Left forelimb (tissue), 1 donor: ENCODE measurements around the gene C1QTNF1.
A peak's percentile ranks its signal among the peaks of the same experiment; 100 is the strongest.
"Not testable (repeated sequence)": the region's sequence is repeated elsewhere in the genome, so short reads cannot be mapped to it uniquely, and the experiment has no call there.

Source experiments
- DNase-seq: peaks from one replicate; pipeline ENCODE4 v3.0.0-alpha.2; 2018; ENCODE audit warnings: low spot score

Gene C1QTNF1

GRCh38 chr17:79054200-79054960 lies 30.4 kb downstream of the C1QTNF1 start:
- no peak for DNase-seq

GRCh38 chr17:79055197-79055596 lies 31.2 kb downstream of the C1QTNF1 start:
- DNase-seq, result no peak

DNA sequence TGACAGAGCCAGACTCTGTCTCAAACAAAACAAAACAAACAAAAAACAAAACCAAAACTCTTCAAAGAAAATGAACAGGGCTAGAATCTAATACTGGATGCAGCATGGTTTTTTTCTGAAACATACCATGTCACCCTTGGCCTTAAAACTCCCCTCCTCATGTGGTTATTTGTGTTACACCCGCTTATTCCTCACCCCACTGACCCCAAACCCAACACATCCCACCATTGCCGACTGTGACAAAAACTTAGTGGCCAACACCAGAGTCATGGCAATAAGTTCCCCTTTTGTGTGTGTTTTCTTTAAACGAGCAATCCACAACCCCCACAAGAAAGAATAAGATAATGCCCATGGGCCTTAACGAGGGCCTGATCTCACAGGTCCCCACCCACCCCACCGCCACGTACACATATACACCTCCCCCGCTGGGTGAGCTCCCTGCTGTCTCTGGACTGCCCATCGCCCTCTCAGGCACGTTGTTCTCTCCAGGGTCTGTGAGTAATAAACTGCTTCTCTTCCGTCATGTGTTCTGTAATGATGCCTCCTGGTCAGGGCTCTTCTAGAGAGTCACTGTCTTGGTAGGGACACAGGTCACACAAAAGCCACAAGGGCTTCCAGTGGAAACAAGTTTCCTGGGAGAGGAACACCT lies 33.9 kb downstream of the C1QTNF1 start:
- DNase-seq, result no peak

GRCh38 chr17:79062691-79063090 lies 38.7 kb downstream of the C1QTNF1 start:
- no peak for DNase-seq

DNA sequence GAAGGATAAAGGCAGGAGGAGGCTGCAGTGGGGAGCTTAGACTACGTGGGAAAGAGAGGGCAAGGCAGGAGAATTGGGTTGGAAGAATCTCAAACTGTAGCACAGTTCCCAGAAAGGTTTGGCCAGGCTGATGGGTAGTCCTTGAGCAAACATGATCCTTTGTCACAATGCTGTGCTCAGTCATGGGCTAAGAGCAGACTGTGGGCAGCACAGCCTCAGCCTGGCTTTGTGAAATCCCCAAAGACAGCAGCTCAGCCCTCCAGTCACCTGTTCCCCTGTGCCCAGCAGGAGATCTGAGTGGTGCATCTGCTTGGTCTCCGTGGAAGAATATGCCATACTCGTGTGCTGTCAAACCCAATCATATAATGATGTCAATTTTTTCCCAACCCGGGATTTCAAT lies 40.1 kb downstream of the C1QTNF1 start:
- no peak for DNase-seq

- no peak for DNase-seq
Observed at GRCh38 chr17:79065105-79065670, 41.2 kb downstream of the C1QTNF1 start.

- no peak for DNase-seq
Observed at GRCh38 chr17:79066963-79067362, 43.0 kb downstream of the C1QTNF1 start.

GRCh38 chr17:79070266-79070880 lies 46.4 kb downstream of the C1QTNF1 start:
- no peak for DNase-seq

- DNase-seq, result no peak
Observed at GRCh38 chr17:79071161-79071740, 47.3 kb downstream of the C1QTNF1 start.

- no peak for DNase-seq
Observed at GRCh38 chr17:79072544-79072943, 48.6 kb downstream of the C1QTNF1 start.

- no peak for DNase-seq
Observed at GRCh38 chr17:79073016-79073705, 49.2 kb downstream of the C1QTNF1 start.

DNA sequence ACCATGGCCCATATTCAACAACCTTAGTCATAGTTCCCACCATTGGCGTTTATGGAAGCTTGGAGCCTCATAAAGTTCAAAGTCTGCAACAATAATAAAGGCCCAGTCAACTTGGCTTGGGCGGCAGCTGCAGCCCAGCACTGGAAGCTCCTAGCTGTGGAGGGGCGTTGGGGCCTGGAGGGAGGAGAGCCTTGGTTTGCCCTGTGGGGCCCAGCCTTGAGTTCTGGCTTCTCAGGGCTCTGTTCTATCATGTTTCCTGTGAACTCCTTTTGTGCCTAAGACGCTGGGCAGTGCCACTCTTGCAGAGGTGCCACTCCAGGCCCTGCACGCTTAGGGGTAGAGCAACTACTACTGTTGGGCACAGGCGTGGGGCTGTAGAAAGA lies 49.7 kb downstream of the C1QTNF1 start:
- no peak for DNase-seq

DNA sequence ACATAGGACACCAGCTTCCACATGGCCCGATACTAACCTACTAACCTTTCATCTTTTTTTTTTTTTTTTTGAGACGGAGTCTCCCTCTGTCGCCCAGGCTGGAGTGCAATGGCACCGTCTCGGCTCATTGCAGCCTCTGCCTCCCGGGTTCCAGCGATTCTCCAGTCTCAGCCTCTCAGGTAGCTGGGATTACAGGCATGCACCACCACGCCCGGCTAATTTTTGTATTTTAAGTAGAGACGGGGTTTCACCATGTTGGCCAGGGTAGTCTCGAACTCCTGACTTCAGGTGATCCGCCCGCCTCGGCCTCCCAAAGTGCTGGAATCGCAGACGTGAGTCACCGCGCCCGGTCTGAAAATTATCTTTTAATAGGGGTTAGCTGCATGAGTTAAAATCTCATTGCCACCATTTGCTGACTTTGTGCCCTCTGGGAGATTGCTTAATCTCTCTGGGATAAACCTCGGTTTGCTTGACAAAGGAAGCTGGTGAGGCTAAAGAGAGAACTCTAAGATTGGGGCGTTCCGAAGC lies 50.2 kb downstream of the C1QTNF1 start:
- not testable (repeated sequence) for DNase-seq

GRCh38 chr17:79074649-79075445 lies 50.9 kb downstream of the C1QTNF1 start, which contains the start of gene ENGASE:
ENGASE (plus strand) TSS chr17:79074824; CDS start chr17:79074945, 121 bp downstream.
- DNase-seq, result peak; percentile 95

DNA sequence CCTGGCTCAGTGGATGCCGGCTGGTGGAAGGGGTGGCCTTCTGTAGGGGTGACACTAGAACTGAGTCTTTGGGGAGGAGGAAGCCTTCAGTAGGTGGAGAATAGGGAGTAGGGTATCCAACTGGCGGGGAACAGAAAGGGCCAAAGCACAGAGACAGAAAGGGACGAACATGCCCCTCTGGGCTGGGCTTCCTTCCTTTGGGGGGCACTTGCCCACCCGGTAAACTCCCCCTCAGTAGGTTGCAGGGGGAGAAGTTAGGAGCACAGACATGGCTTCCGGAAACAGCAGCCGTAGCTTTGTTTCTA lies 51.4 kb downstream of the C1QTNF1 start:
- DNase-seq, result no peak

DNA sequence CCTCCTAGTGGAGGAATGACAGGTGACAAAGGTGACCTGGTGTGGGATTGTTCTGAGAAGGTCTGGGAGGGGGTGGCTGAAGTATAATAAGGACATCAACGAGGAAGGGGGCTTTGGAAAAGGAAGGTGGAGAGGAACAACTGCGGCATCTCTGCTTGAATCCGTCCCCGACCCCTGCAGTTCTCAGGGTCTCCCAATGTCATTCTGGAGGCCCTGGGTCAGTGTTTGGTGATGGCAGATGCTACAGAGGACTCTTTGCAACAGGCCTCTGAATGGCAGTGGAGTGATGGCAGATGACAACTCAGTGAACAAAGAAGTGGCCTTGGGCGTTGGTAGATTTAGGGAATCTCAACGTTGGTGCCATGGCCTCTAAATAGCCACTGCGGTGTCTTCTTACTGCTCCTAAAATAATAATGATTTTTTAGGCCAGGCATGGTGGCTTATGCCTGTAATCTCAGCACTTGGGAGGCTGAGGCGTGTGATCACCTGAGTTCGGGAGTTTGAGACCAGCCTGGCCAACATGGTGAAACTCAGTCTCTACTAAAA lies 52.0 kb downstream of the C1QTNF1 start:
- no peak for DNase-seq

DNA sequence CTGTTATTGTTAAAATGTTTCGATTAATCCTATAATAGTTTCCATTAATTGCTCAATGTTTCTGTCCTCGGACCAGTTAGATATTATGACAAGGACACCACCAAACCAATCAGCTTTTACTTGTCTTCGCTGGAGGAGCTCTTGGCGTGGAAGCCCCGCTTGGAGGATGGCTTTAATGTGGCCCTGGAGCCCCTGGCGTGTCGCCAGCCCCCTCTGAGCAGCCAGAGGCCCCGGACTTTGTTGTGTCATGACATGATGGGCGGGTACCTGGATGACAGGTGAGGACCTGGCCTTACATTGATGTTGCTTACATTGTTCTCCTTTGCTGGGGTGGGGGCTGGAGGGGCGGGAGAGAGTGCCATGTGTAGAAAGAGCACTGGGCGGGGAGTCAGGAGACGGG lies 53.6 kb downstream of the C1QTNF1 start:
- DNase-seq, result no peak

GRCh38 chr17:79078476-79079190 lies 54.7 kb downstream of the C1QTNF1 start:
- no peak for DNase-seq

DNA sequence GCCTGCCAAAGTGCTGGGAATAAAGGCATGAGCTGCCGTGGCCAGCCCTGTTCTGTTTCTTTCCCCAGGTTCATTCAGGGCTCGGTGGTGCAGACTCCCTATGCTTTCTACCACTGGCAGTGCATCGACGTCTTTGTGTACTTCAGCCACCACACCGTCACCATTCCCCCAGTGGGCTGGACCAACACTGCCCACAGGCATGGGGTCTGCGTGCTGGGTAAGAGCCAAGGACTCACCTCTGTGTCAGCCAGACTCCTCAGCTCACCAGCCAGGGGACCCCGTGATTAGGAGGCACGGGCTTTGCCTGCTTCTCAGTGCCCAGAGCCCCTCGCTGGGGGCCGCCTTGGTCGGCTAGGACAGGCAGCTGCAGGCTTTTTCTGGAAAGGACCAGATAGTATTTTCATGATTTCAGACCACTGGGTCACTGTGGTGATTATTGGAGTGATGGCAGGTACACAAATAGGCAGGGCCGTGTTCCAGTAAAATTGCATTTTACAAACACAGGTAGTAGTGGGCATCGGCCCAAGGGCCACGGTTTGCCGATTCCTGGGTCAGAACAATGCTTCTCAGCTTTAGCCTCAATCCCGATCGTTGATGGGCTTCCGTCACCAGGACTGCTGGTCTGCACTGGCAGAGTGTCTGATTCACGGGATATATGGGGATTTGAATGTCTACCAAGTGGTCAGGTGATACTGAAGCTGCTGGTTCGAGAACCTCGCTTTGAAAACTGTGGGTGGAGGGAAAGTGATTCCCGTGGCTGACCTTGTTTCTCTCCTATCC lies 55.6 kb downstream of the C1QTNF1 start:
- DNase-seq, result no peak
